GM23338 (cell line): ENCODE measurements around the gene MAPK1. TPM values are rescaled to one million over a fixed set of nuclear protein-coding genes. Genes with fewer than 3 reads are reported as not detected.

Experiments used
- CREB1 ChIP-seq: fragments of 250-450 bp; sonication (Bioruptor Pico); IDR thresholded peaks from 2 replicates; pipeline ENCODE4 v1.5.0; 2020; ENCODE audit warnings: low read depth, mild to moderate bottlenecking, moderate library complexity
- ETS1 ChIP-seq: IDR thresholded peaks from 2 replicates; pipeline ENCODE4 v1.6.1; 2016; ENCODE audit warnings: antibody characterized with exemption
- JUNB ChIP-seq: IDR thresholded peaks from one replicate; pipeline ENCODE4 v1.6.1; 2016; ENCODE audit warnings: antibody characterized with exemption; ENCODE audit not compliant: unreplicated experiment
- POLR2AphosphoS5 ChIP-seq: IDR thresholded peaks from 2 replicates; pipeline ENCODE4 v1.6.1; 2016; ENCODE audit warnings: antibody characterized with exemption, low read depth
- ZNF331 ChIP-seq: fragments of 250-450 bp; sonication (Bioruptor Pico); IDR thresholded peaks from 2 replicates; pipeline ENCODE4 v1.5.0; 2020; ENCODE audit warnings: low read depth, mild to moderate bottlenecking, moderate library complexity
- polyA plus RNA-seq: library from polyadenylated mRNA; unstranded; fragments of >200 nt; fragmentation: Nextera tagmentation; extraction: Ambion mirVana; gene quantifications from 2 replicates; pipeline ENCODE4 v1.2.1, GENCODE V29; 2016
- total RNA-seq: library from RNA; depleted of rRNA; stranded (reverse); fragments of >200 nt; shearing (Covaris generic); gene quantifications from 2 replicates; pipeline ENCODE4 v1.2.3, GENCODE V29; 2014
- TF ChIP-seq, protein P1 (sequence below): fragments of 250-450 bp; sonication (Bioruptor Pico); IDR thresholded peaks from 2 replicates; pipeline ENCODE4 v1.5.0; 2020; ENCODE audit warnings: mild to moderate bottlenecking, moderate library complexity
- TF ChIP-seq, protein P2 (sequence below), 2 experiments: fragments of 200-600 bp in 1 of 2; sonication (generic) in 1 of 2; conservative IDR thresholded peaks; 2 replicates each; pipeline versions ENCODE4 v1.5.1 to v1.6.1; 2016 to 2017; ENCODE audit warnings: antibody characterized with exemption in 2 of 2, low read depth in 2 of 2, mild to moderate bottlenecking in 2 of 2, moderate library complexity in 1 of 2

MAPK1 gene
- total and polyA plus RNA-seq, 2 experiments from 2014 or later: 17.4 to 77.5 TPM

GRCh38 chr22:21739828-21740377 lies 127.5 kb downstream of the MAPK1 start (continued):
- TF ChIP-seq, protein P1, sequence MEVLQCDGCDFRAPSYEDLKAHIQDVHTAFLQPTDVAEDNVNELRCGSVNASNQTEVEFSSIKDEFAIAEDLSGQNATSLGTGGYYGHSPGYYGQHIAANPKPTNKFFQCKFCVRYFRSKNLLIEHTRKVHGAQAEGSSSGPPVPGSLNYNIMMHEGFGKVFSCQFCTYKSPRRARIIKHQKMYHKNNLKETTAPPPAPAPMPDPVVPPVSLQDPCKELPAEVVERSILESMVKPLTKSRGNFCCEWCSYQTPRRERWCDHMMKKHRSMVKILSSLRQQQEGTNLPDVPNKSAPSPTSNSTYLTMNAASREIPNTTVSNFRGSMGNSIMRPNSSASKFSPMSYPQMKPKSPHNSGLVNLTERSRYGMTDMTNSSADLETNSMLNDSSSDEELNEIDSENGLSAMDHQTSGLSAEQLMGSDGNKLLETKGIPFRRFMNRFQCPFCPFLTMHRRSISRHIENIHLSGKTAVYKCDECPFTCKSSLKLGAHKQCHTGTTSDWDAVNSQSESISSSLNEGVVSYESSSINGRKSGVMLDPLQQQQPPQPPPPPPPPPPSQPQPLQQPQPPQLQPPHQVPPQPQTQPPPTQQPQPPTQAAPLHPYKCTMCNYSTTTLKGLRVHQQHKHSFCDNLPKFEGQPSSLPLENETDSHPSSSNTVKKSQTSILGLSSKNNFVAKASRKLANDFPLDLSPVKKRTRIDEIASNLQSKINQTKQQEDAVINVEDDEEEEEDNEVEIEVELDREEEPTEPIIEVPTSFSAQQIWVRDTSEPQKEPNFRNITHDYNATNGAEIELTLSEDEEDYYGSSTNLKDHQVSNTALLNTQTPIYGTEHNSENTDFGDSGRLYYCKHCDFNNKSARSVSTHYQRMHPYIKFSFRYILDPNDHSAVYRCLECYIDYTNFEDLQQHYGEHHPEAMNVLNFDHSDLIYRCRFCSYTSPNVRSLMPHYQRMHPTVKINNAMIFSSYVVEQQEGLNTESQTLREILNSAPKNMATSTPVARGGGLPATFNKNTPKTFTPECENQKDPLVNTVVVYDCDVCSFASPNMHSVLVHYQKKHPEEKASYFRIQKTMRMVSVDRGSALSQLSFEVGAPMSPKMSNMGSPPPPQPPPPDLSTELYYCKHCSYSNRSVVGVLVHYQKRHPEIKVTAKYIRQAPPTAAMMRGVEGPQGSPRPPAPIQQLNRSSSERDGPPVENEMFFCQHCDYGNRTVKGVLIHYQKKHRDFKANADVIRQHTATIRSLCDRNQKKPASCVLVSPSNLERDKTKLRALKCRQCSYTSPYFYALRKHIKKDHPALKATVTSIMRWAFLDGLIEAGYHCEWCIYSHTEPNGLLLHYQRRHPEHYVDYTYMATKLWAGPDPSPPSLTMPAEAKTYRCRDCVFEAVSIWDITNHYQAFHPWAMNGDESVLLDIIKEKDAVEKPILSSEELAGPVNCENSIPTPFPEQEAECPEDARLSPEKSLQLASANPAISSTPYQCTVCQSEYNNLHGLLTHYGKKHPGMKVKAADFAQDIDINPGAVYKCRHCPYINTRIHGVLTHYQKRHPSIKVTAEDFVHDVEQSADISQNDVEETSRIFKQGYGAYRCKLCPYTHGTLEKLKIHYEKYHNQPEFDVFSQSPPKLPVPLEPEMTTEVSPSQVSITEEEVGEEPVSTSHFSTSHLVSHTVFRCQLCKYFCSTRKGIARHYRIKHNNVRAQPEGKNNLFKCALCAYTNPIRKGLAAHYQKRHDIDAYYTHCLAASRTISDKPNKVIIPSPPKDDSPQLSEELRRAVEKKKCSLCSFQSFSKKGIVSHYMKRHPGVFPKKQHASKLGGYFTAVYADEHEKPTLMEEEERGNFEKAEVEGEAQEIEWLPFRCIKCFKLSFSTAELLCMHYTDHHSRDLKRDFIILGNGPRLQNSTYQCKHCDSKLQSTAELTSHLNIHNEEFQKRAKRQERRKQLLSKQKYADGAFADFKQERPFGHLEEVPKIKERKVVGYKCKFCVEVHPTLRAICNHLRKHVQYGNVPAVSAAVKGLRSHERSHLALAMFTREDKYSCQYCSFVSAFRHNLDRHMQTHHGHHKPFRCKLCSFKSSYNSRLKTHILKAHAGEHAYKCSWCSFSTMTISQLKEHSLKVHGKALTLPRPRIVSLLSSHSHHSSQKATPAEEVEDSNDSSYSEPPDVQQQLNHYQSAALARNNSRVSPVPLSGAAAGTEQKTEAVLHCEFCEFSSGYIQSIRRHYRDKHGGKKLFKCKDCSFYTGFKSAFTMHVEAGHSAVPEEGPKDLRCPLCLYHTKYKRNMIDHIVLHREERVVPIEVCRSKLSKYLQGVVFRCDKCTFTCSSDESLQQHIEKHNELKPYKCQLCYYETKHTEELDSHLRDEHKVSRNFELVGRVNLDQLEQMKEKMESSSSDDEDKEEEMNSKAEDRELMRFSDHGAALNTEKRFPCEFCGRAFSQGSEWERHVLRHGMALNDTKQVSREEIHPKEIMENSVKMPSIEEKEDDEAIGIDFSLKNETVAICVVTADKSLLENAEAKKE: no peak
- no peak for TF ChIP-seq ETS1
- TF ChIP-seq JUNB: no peak
- TF ChIP-seq CREB1 (CRISPR knock-in tag): no peak
- TF ChIP-seq ZNF331 (CRISPR knock-in tag): no peak
- TF ChIP-seq POLR2AphosphoS5: no peak
- TF ChIP-seq, protein P2, sequence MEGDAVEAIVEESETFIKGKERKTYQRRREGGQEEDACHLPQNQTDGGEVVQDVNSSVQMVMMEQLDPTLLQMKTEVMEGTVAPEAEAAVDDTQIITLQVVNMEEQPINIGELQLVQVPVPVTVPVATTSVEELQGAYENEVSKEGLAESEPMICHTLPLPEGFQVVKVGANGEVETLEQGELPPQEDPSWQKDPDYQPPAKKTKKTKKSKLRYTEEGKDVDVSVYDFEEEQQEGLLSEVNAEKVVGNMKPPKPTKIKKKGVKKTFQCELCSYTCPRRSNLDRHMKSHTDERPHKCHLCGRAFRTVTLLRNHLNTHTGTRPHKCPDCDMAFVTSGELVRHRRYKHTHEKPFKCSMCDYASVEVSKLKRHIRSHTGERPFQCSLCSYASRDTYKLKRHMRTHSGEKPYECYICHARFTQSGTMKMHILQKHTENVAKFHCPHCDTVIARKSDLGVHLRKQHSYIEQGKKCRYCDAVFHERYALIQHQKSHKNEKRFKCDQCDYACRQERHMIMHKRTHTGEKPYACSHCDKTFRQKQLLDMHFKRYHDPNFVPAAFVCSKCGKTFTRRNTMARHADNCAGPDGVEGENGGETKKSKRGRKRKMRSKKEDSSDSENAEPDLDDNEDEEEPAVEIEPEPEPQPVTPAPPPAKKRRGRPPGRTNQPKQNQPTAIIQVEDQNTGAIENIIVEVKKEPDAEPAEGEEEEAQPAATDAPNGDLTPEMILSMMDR (conservative IDR thresholded peaks at IDR 0.05; ENCODE audit: low read depth in 2 of 2): no peak
